ENCODE results near the gene ASXL2.
A peak's percentile ranks its signal among the peaks of the same experiment; 100 is the strongest.
"Not testable (repeated sequence)": the region's sequence is repeated elsewhere in the genome, so short reads cannot be mapped to it uniquely, and the experiment has no call there.

ASXL2 gene

DNA sequence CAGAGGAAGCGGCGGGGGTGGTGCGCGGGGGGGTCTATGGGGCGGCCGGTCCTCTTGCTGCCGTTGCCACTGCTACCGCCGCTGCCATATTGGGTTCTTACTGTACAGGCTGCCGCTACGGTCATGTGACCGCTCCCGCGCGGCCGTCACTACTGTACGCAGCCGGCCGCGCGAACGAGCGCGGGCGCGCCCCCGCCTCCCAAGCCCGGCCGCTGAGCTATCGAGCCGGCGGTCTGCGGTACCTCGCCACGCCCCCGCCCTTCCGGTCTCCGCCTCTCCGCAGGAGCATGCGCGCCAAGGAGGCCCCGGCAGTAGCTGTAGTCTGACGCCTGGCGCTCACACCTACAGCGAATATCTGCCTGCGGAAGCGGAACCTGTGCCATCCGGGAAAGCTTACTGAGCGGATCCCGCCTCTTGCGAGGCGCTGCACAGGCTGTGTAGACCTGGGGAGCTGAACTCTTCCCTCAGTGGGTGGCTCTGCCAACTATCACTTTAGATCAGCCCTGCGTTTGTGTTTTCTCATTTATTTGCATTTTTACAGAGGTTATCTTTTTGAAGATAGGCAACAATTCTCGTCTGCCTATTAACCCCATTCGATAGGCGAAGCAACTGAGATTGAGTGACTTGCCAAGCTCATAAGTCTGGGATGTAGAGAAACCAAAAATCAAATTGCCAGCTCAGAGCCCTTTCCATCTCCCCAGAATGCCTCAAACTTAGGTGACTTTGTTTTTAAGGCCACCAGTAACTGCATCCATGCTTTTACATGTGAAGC is at the start of gene ASXL2:
Gene ASXL2, minus strand, starts transcription at position 127 of the 772 bp plus-strand sequence. CDS start 265 bp downstream, outside the sequence.
- TF ChIP-seq, protein P1, sequence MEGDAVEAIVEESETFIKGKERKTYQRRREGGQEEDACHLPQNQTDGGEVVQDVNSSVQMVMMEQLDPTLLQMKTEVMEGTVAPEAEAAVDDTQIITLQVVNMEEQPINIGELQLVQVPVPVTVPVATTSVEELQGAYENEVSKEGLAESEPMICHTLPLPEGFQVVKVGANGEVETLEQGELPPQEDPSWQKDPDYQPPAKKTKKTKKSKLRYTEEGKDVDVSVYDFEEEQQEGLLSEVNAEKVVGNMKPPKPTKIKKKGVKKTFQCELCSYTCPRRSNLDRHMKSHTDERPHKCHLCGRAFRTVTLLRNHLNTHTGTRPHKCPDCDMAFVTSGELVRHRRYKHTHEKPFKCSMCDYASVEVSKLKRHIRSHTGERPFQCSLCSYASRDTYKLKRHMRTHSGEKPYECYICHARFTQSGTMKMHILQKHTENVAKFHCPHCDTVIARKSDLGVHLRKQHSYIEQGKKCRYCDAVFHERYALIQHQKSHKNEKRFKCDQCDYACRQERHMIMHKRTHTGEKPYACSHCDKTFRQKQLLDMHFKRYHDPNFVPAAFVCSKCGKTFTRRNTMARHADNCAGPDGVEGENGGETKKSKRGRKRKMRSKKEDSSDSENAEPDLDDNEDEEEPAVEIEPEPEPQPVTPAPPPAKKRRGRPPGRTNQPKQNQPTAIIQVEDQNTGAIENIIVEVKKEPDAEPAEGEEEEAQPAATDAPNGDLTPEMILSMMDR (conservative IDR thresholded peaks at IDR 0.05): no peak
- peak within 1 kb of the TSS; percentile 88 for H3K27ac ChIP-seq

DNA sequence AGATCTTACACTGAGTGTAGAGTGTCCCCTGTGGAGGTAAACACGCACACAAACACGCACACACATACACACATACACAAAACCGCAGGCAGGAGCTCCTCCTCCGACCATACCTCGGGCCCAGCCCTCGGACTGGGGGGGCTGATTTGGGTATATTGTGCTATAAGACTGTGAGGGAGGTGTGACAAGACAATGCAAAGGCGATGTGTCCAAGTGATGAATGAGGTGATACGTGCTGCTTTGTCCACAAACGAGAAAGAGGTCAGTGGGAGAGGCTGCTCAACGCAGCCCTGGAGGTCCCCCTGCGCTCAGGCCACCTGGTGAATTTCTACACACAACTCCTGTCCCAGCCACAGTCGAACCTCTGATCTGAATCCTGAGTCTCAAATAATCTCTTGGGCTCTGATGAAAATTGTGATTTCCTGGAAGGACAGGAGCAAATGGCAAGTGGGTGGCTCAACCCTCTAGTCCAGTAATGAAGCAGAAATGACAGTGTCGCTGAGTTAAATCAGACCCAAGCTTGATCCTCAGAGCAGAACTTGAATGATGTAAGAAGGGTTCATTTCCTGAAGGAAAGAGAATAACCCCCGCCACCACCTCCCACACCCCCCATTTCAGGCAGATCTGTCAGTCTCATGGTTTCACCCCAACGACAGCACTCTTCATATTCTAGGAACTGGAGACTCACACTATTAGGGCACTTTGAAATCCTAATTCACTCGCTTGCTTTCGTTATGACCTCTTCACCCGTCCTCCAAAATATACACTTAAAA is 48.9 kb upstream of the ASXL2 start:
- TF ChIP-seq, protein P1 (conservative IDR thresholded peaks at IDR 0.05): no peak
- no peak overlapping the region for H3K27ac ChIP-seq

DNA sequence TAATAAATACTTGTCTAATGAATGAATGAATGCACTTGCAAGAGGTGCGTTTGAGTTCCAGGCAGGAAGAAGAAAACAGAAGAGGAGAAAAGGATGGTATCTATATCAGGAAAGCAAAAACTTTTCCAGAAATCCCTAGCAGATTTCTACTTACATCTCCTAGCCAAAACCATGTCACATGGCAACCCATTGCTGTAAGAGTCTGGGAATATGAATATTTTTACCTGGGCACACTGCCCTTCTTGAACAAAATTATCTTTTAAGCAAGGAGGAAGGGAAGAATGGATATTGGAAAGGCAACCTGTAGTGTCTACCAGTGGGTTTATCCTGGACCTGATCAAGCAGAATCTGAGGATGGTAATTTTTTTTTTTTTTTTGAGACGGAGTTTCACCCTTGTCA is 44.2 kb upstream of the ASXL2 start:
- TF ChIP-seq, protein P1 (conservative IDR thresholded peaks at IDR 0.05): no peak
- H3K27ac ChIP-seq: no peak overlapping the region

DNA sequence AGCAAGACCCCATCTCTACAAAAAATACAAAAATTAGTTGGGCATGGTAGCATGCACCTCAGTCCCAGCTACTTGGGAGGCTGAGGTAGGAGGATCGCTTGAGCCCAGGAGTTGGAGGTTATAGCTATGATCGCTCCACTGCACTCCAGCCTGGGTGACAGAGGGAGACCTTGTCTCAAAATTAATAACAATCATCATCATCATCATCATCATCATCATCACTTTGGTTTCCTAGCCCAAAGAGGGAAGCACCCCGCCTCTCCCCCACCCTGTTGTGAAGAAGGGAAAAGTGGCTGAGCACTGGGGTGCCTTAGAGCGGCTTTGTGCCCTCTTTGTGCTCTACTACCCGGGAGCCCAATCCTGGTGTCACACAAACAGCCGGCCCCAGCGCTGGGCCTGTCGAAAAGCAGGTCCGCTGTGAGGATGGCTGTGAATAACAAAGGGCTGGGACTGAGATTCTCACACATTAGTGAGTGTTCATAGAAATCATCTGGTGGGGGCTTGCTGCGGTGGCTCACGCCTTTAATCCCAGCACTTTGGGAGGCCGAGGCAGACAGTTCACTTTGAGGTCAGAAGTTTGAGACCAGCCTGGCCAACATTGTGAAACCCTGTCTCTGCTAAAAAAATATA is 42.6 kb upstream of the ASXL2 start:
- TF ChIP-seq, protein P1 (conservative IDR thresholded peaks at IDR 0.05): no peak
- no peak overlapping the region for H3K27ac ChIP-seq

DNA sequence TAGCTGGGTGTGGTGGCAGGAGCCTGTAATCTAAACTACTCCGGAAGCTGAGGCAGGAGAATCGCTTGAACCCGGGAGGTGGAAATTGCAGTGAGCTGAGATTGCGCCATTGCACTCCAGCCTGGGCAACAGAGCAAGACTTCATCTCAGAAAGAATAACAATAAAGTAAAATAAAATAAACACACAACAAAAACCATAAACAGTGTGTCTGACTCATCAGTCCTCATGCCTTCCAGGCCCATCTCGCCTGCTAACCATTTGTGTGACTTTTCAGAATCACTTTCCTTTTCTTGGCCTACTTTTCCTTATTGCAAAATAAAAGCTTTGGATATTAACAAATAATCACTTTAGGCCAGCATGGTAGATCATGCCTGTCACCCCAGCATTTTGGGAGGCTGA is 42.0 kb upstream of the ASXL2 start:
- no peak overlapping the region for H3K27ac ChIP-seq
- TF ChIP-seq, protein P1 (conservative IDR thresholded peaks at IDR 0.05): no peak

DNA sequence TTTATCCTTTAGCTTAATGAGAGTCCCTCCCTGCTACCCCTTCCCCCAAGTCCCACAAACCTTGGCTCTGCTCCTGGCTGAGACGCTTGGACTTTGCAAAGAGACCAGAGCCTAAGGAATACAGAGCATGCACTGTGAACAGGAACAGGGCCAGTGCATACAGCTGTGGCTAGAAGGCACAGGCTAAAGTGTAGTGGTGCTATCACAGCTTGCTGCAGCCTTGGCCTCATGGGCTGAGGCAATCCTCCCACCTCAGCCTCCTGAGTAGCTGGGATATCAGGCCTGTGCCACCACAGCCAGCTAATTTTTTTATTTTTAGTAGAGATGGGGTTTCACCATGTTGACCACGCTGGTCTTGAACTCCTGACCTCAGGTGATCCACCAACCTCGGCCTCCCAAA is 39.5 kb upstream of the ASXL2 start:
- no peak overlapping the region for H3K27ac ChIP-seq
- TF ChIP-seq, protein P1 (conservative IDR thresholded peaks at IDR 0.05): no peak

DNA sequence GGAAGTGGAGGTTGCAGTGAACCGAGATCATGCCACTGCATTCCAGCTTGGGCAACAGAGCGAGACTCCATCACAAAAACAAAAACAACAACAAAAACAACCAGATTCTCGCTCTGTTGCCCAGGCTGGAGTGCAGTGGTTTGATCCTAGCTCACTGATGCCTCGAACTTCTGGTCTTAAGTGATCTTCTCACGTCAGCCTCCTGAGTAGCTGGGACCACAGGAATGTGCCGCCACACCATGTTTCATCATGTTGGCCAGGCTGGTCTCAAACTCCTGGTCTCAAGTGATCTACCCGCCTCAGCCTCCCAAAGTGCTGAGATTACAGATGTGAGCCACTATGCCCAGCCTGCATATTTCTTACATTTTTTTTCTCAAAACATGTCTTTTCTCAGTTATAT is 39.1 kb upstream of the ASXL2 start:
- H3K27ac ChIP-seq: not testable (repeated sequence)

DNA sequence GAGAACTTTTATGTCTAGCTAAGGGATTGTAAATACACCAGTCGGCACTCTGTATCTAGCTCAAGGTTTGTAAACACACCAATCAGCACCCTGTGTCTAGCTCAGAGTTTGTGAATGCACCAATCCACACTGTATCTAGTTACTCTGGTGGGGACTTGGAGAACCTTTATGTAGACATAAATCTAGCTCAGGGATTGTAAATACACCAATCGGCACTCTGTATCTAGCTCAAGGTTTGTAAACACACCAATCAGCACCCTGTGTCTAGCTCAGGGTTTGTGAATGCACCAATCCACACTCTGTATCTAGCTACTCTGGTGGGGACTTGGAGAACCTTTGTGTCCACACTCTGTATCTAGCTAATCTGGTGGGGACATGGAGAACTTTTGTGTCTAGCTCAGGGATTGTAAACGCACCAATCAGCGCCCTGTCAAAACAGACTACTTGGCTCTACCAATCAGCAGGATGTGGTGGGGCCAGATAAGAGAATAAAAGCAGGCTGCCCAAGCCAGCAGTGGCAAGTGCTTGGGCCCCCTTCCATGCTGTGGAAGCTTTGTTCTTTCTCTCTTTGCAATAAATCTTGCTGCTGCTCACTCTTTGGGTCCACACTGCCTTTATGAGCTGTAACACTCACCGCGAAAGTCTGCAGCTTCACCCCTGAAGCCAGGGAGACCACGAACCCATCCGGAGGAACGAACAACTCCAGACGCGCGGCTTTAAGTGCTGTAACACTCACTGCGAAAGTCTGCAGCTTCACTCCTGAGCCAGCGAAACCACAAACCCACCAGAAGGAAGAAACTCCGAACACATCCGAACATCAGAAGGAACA is 37.9 kb upstream of the ASXL2 start:
- not testable (repeated sequence) for H3K27ac ChIP-seq

DNA sequence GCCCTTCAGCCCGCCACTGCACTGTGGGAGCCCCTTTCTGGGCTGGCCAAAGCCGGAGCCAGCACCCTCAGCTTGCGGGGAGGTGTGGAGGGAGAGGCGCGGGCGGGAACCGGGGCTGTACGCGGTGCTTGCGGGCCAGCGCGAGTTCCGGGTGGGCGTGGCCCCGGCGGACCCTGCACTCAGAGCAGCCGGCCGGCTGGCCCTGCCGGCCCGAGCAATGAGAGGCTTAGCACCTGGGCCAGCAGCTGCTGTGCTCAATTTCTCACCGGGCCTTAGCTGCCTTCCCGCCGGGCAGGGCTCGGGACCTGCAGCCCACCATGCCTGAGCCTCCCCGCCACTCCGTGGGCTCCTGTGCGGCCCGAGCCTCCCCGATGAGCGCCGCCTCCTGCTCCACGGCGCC is 37.1 kb upstream of the ASXL2 start:
- not testable (repeated sequence) for H3K27ac ChIP-seq

DNA sequence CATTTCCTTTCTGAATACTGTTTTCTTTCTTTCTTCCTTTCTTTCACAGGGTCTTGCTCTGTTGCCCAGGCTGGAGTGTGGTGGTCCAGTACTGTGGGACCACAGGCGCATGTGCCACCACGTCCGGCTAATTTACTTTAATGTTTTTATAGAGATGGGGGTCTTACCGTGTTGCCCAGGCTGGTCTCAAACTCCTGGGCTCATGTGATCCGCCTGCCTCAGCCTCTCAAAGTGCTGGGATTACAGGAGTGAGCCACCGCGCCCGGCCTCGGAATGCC is 35.3 kb upstream of the ASXL2 start:
- not testable (repeated sequence) for H3K27ac ChIP-seq
